Neural progenitor cell (in vitro differentiated cells): Measurements from ENCODE around the gene RPS6KA1.

Source experiments
- EZH2 ChIP-seq: fragments of 200-600 bp; sonication (generic); IDR thresholded peaks from 2 replicates; pipeline ENCODE4 v1.6.1; 2017; ENCODE audit warnings: antibody characterized with exemption, mild to moderate bottlenecking, moderate library complexity
- TF ChIP-seq, protein P1 (sequence below): fragments of 200-600 bp; sonication (generic); IDR thresholded peaks from 2 replicates; pipeline ENCODE4 v1.5.1; 2017; ENCODE audit warnings: antibody characterized with exemption, mild to moderate bottlenecking

DNA sequence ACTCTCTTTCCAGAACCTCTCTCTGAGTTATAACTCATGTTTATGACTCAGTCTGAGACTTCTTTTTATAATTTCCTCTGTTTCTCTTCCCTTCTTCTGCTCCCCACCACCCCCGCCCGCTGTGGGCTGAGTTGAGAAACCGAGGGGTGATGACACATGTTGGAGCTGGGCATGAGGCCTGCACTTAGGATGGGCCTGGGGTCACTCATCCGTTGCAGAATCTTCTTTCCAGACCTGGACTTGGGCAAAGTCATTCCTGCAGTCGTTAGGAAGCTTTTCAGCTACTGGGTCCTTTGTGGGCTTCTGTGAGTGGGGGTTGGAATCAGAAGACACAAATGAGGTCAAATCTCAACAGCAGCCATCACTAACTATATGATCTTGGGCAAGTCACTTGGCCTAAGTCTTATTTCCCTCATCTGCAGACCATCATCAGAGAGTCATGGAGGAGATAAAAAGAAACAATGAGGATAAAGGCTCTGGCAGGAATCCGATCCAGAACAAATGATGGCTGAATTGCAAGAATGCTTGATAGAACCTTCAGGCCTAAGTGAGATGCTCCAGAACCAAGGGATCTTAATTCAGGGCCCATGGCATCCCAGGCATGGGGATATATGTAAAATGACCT, 53.4 kb downstream of the RPS6KA1 start:
- TF ChIP-seq, protein P1, sequence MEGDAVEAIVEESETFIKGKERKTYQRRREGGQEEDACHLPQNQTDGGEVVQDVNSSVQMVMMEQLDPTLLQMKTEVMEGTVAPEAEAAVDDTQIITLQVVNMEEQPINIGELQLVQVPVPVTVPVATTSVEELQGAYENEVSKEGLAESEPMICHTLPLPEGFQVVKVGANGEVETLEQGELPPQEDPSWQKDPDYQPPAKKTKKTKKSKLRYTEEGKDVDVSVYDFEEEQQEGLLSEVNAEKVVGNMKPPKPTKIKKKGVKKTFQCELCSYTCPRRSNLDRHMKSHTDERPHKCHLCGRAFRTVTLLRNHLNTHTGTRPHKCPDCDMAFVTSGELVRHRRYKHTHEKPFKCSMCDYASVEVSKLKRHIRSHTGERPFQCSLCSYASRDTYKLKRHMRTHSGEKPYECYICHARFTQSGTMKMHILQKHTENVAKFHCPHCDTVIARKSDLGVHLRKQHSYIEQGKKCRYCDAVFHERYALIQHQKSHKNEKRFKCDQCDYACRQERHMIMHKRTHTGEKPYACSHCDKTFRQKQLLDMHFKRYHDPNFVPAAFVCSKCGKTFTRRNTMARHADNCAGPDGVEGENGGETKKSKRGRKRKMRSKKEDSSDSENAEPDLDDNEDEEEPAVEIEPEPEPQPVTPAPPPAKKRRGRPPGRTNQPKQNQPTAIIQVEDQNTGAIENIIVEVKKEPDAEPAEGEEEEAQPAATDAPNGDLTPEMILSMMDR: no peak
- TF ChIP-seq EZH2: no peak
